HG03521 (cell line): ENCODE results near the gene CHRNB1.
"Not testable (repeated sequence)": the region's sequence is repeated elsewhere in the genome, so short reads cannot be mapped to it uniquely, and the experiment has no call there.

Experiments
- ATAC-seq: cut with Tn5 transposase; IDR thresholded peaks from one replicate; pipeline ENCODE4 v1.9.1; 2021; ENCODE audit warnings: mild to moderate bottlenecking, moderate library complexity; ENCODE audit not compliant: unreplicated experiment

CHRNB1 gene

GRCh38 chr17:7466318-7466638 is 21.4 kb downstream of the CHRNB1 start:
- no peak for ATAC-seq

GRCh38 chr17:7466639-7467341 is 21.9 kb downstream of the CHRNB1 start:
- ATAC-seq, result no peak

GRCh38 chr17:7467498-7467897 is 22.6 kb downstream of the CHRNB1 start:
- ATAC-seq, result no peak

DNA sequence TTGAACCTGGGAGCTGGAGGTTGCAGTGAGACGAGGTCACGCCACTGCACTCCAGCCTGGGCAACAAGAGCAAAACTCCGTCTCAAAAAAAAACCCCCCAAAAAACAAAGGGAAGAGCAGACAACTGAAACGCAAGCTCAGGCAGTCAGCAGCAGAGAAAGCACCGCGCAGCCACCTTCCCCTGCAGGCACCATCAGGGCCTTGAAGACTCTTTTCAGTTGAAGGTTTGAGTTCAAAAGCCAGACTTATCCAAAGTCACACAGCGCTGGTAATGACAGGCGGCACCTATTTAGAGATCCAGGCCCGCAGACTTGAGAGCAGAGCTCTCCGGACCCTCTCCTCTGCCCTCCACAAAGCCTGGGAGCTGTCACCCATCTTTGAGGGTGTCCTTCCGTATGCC is 23.4 kb downstream of the CHRNB1 start:
- no peak for ATAC-seq

GRCh38 chr17:7468804-7469389 is 24.0 kb downstream of the CHRNB1 start:
- no peak for ATAC-seq

DNA sequence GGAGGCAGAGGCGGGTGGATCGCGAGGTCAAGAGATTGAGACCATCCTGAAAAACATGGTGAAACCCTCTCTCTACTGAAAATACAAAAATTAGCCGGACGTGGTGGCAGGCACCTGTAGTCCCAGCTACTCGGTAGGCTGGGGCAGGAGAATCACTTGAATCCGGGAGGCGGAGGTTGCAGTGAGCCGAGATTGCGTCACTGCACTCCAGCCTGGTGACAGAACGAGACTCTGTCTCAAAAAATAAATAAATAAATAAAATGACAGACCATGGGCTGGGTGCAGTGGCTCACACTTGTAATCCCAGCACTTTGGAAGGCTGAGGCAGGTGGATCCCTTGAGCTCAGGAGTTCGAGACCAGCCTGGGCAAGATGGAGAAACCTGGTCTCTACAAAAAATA is 25.0 kb downstream of the CHRNB1 start:
- not testable (repeated sequence) for ATAC-seq

- not testable (repeated sequence) for ATAC-seq
These were observed 25.7 kb downstream of the CHRNB1 start for GRCh38 chr17:7470457-7470973.

GRCh38 chr17:7471729-7472128 is 26.9 kb downstream of the CHRNB1 start:
- no peak for ATAC-seq

GRCh38 chr17:7474767-7475166 is 29.9 kb downstream of the CHRNB1 start:
- not testable (repeated sequence) for ATAC-seq

DNA sequence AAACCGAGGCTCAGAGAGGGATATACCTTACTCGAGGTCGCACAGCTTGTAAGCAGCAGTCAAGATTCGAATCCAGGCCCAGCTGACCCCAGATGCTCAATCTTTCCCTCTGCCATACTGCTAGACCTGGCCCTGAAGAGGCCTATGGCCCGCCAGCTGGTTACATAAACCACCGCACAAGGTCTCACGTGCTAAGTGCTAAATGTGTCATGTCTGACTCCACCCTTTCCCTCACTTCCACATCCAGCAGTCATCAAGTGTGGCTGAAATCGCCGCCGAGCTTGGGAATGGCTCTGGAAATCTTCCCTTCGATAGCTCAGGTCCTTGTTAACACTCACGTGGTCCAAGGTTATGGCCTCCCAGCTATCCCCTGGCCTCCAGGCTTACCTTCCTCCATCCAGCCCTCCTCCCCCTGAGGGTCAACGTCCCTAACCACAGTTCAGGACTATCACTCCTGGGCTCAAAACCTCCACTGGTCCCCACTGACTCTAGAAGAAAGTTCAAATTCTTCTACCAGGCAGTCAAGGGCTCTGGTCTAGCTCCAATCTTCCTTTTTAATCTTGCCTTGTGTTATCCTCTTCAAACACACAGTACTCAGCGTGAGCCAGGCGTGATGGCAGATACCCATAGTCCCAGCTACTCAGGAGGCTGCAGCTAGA is 31.0 kb downstream of the CHRNB1 start:
- no peak for ATAC-seq

DNA sequence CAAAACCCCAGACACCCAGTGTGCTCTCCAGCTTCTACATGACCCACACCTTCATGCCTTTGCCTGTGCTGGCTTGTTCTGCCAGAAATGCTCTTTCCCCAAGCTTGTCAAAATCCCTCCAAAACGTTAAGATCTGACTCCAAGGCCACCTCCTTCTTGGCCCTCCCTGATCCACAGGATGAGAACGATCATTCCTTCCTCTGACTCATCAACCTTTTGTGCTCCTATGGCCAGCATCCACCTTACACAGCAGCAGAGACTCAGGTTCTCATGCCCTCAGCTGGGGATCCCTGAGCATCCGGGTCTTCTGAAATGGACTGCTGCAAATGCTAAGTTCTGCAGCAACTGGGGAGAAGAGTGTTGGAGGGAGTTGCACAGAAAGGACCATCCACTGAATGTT is 31.6 kb downstream of the CHRNB1 start:
- ATAC-seq, result no peak

DNA sequence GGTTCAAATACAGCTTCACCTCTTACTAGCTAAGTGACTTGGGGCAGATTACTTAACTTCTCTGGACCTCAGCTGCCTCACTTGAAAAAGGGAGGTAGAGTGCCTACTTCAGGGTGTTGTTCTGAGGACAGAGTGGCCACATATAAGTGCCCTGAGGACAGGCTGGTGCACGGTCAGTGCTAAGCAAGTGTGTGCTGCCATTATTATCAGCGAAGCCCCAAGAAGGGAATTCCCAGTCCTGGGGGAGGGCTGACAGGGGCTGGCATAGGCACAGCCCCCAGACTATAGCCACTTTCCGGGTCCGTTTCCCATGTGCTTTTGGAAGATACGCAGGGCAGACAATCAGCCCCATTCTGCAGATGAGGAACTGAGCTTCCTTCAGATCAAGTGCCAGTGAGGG is 32.1 kb downstream of the CHRNB1 start:
- ATAC-seq, result no peak

DNA sequence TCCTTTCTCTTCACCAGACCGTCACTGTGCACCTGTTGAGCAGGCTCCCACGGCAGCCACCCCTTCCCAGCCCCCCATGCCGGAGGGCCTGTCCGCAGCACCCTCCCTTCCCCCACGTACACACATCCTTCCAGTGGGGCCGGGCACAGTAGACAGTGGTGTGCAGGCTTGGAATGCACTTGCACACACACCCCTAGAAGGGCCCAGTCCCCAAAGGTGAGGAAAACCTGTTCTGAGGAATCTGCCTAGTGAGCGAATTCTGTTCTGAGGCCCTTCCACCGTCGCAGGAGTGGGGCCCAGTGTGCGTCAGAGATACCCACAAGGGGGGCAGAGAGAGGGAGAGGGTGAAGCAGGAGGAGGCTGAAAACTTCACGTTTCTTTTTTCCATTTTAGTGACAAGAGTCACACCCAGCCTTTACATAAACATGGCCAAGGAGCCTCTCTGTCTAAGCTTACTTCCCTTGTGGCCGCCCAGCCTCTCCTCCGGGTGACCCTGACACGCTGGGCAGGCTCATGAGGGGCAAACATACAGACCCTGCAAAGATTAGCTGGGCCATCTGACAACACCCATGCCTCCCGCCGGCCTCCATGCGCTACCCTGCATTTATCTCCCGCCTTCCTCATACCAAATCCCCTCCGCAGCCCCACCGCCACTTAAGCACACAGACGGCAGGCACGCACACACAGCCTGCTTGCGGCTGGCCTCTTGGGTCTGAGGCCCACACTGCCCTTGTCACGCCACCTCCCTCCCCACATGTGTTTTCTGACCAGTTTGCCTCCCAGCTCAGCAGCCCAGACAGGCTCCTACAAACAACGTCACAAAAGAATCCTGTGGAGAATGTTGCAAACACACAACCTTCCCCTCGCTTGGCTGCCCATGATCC is 32.8 kb downstream of the CHRNB1 start:
- ATAC-seq, result no peak

DNA sequence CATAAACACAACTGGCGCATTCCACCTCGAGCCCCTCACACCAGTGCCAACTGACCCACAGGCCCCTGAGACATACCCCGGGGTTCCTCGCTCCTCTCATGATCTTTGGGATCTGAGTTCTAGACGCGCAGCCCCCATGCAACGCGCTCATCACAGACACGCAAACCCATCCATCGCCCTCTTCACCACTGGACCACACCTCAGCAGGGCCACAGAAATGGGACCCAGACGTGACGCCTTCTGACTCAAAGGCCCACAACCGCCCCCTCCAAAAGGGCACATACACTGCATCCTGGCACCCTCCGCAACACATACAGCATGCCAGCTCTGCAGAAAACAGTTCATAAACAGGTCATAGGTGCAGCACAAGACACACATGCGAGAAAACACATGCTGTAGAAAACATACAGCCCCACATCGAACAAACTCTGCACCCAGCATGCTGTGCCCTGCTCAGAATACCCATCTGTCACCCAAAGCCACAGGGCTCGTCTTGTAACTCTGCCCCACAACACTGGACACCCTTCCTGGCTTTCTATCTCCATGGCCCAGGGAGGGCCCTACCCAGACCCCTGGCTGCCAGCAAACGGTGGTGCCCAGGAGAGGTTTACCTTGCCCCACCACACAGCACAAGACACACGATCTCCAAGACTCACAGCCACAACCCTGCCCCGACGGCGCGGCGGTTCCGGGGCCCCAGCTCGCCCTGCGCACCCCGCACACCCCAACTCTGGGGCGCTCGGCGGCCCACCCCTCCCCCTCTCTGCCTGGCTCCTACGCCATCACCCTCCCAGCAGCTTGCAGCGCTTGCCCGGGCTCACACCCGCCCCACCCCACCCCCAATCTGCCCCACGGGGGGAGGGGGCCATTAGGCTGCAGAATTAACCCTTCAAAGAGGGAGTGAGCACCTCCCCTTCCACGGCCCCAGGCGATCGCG is 33.7 kb downstream of the CHRNB1 start:
- no peak for ATAC-seq

GRCh38 chr17:7479213-7480088 is 34.6 kb downstream of the CHRNB1 start, which contains the start of gene ZBTB4:
Gene ZBTB4, minus strand, starts transcription at chr17:7479631. Its CDS starts 12,830 bp downstream, at chr17:7466801.
- no peak for ATAC-seq

GRCh38 chr17:7480089-7480384 is 35.2 kb downstream of the CHRNB1 start:
- ATAC-seq, result no peak

DNA sequence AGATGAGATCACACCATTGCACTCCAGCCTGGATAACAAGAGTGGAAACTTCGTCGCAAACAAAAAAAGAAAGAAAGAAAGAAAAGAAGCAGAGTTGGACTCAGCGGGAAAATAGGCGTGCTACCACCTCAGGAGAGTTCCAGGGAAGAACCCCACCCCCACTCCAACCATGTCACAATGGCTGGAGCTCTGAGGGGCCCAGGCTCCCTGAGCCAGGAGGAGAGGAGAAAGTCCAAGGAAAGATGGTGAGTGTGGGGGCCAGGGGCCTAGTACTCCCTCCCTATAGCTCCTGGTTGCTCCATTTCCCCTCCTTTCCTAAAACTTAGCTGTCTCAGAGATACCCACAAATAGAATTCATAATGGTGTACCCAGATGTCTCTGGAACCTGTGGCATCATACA is 36.4 kb downstream of the CHRNB1 start, which contains the start of gene SLC35G6:
SLC35G6 (plus strand) TSS at position 172 of the 400 bp plus-strand sequence; CDS start at position 243, 71 bp downstream.
- ATAC-seq, result not testable (repeated sequence)

DNA sequence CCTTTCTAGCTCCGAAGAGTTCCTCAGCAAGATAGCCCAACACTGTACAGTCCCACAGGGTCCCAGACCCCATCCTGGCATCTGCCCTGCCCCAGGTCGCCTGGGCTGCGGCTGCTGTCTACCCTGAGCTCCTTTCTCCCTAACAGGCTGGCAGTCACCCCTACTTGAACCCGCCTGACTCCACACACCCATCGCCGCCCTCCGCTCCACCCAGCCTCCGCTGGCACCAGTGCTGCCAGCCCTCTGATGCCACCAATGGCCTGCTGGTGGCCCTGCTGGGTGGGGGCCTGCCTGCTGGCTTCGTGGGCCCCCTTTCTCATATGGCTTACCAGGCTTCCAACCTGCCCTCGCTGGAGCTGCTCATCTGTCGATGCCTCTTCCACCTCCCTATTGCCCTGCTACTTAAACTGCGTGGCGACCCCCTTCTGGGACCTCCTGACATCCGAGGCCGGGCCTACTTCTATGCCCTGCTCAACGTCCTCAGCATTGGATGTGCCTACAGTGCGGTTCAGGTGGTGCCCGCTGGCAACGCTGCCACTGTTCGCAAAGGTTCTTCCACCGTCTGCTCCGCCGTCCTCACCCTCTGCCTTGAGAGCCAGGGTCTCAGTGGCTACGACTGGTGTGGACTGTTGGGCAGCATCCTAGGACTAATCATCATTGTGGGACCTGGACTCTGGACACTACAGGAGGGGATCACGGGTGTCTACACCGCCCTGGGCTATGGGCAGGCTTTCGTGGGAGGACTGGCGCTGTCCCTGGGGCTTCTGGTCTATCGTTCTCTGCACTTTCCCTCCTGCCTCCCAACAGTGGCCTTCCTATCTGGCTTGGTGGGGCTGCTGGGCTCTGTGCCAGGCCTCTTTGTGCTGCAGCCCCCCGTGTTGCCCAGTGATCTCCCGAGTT is 37.2 kb downstream of the CHRNB1 start:
- ATAC-seq, result not testable (repeated sequence)
